Lower lobe of right lung (tissue), 2 donors: ENCODE measurements around the gene RNF133. TPM values are rescaled to one million over a fixed set of nuclear protein-coding genes. Genes with fewer than 3 reads are reported as not detected.

Experiments used
- ATAC-seq, 2 donors: fragments of 200-7000 bp; cut with Tn5 transposase; one replicate each; pipeline ENCODE4 v1.9.1; 2020 to 2022; ENCODE audit warnings: mild to moderate bottlenecking in 2 of 2, moderate library complexity in 2 of 2
- DNase-seq: peaks from one replicate; pipeline ENCODE4 v3.0.0-alpha.2; 2020
- H3K27ac ChIP-seq: fragments of 200-600 bp; one replicate; pipeline ENCODE4 v1.8.0; 2022
- H3K27me3 ChIP-seq: fragments of 200-600 bp; one replicate; pipeline ENCODE4 v1.8.0; 2022; ENCODE audit warnings: low read depth
- H3K36me3 ChIP-seq: fragments of 200-600 bp; one replicate; pipeline ENCODE4 v1.8.0; 2022; ENCODE audit warnings: mild to moderate bottlenecking
- H3K4me1 ChIP-seq: fragments of 200-600 bp; one replicate; pipeline ENCODE4 v1.8.0; 2022
- H3K4me3 ChIP-seq: fragments of 200-600 bp; one replicate; pipeline ENCODE4 v1.8.0; 2022; ENCODE audit warnings: mild to moderate bottlenecking
- H3K9me3 ChIP-seq: fragments of 200-600 bp; one replicate; pipeline ENCODE4 v1.8.0; 2022
- CTCF ChIP-seq: fragments of 200-600 bp; IDR thresholded peaks from one replicate; pipeline ENCODE4 v1.8.0; 2022; ENCODE audit warnings: antibody characterized with exemption, mild to moderate bottlenecking
- intact Hi-C: fragments of 100-400 bp; cut with DNase I; formaldehyde crosslinking; loops from one replicate; pipeline ENCODE4 v1.11.0; 2022
- total RNA-seq: library from RNA; stranded (reverse); fragmentation: NEBNext Ultra II Directional; extraction: Animal tissue kit (Norgen Biotek cat#: 25700); gene quantifications from one replicate; pipeline ENCODE4 v1.2.1, GENCODE V29; 2021
- donor health status: DM: no; HTN: yes; CAD: no; lungs with severe emphysema.

Gene RNF133
- total RNA-seq, 1 donor from 2014 or later, result 1.0 TPM

GRCh38 chr7:122719010-122719578 is 20.2 kb upstream of the RNF133 start:
- intact Hi-C loops, result no loop called here
- Histone ChIP-seq H3K4me3 (no peak overlapping the region), H3K36me3 (no peaks in the 10 kb centered on the region), H3K27me3 (no peaks in the 10 kb centered on the region), H3K9me3 (no peaks in the 10 kb centered on the region), H3K4me1 (no peaks in the 10 kb centered on the region), H3K27ac (no peak overlapping the region)
- TF ChIP-seq CTCF, result no peak
- no peak for DNase-seq
- ATAC-seq, result no peak

- no peak overlapping the region for H3K27ac ChIP-seq
- no peaks in the 10 kb centered on the region for H3K27me3 ChIP-seq
- no peak overlapping the region for H3K4me3 ChIP-seq
- ATAC-seq (peak; percentile 47 to 61), DNase-seq (no peak)
- H3K36me3 ChIP-seq, result no peaks in the 10 kb centered on the region
- intact Hi-C loops, result no loop called here
- H3K4me1 ChIP-seq, result no peaks in the 10 kb centered on the region
- no peaks in the 10 kb centered on the region for H3K9me3 ChIP-seq
- TF ChIP-seq CTCF, result no peak
These were observed 18.6 kb upstream of the RNF133 start for GRCh38 chr7:122717356-122718089.

- TF ChIP-seq CTCF, result no peak
- no peak overlapping the region for H3K27ac ChIP-seq
- no peaks in the 10 kb centered on the region for H3K36me3 ChIP-seq
- no peaks in the 10 kb centered on the region for H3K9me3 ChIP-seq
- no peaks in the 10 kb centered on the region for H3K27me3 ChIP-seq
- DNase-seq (no peak), ATAC-seq (no peak)
- no peaks in the 10 kb centered on the region for H3K4me1 ChIP-seq
- intact Hi-C loops, result no loop called here
- H3K4me3 ChIP-seq, result no peak overlapping the region
These were observed 16.3 kb upstream of the RNF133 start for GRCh38 chr7:122715183-122715582.

GRCh38 chr7:122710916-122711315 is 12.0 kb upstream of the RNF133 start:
- Histone ChIP-seq H3K9me3 (no peaks in the 10 kb centered on the region), H3K27ac (no peak overlapping the region), H3K27me3 (no peaks in the 10 kb centered on the region), H3K36me3 (no peaks in the 10 kb centered on the region), H3K4me1 (no peaks in the 10 kb centered on the region), H3K4me3 (no peak overlapping the region)
- intact Hi-C loops, result no loop called here
- DNase-seq (no peak), ATAC-seq (no peak)
- TF ChIP-seq CTCF, result no peak

- H3K9me3 ChIP-seq, result no peaks in the 10 kb centered on the region
- ATAC-seq, result no peak
- H3K4me1 ChIP-seq, result no peaks in the 10 kb centered on the region
- no peaks in the 10 kb centered on the region for H3K27me3 ChIP-seq
- intact Hi-C loops, result no loop called here
- no peak for TF ChIP-seq CTCF
- no peak overlapping the region for H3K27ac ChIP-seq
- no peaks in the 10 kb centered on the region for H3K36me3 ChIP-seq
- no peak for DNase-seq
- no peak overlapping the region for H3K4me3 ChIP-seq
These were observed 11.2 kb upstream of the RNF133 start for GRCh38 chr7:122709930-122710646.
